Natural killer cell (primary cell): Measurements from ENCODE around the gene PIWIL4. TPM values are rescaled to one million over a fixed set of nuclear protein-coding genes. Genes with fewer than 3 reads are reported as not detected.

Experiments used
- ATAC-seq, 3 donors: fragments of 150-1000 bp in 2 of 3; fragments of 200-7000 bp in 1 of 3; cut with Tn5 transposase; 1 replicate in 1 of 3; 2 replicates in 2 of 3; pipeline ENCODE4 v1.10.0; 2021; ENCODE audit warnings: mild to moderate bottlenecking in 2 of 3, moderate library complexity in 2 of 3
- DNase-seq, 2 donors: peaks; one replicate each; pipeline versions ENCODE4 v3.0.0 to v3.0.0-alpha.2; 2013 to 2021; ENCODE audit warnings: mixed read lengths in 1 of 2
- H3K27ac ChIP-seq: one replicate; pipeline ENCODE4 v1.5.1; 2013; ENCODE audit warnings: mild to moderate bottlenecking, low read length
- H3K27me3 ChIP-seq: one replicate; pipeline ENCODE4 v1.6.1; 2013; ENCODE audit warnings: low read length; ENCODE audit not compliant: control insufficient read depth, insufficient read depth
- H3K36me3 ChIP-seq: one replicate; pipeline ENCODE4 v1.6.1; 2013; ENCODE audit warnings: low read length; ENCODE audit not compliant: control insufficient read depth, insufficient read depth
- H3K4me1 ChIP-seq: one replicate; pipeline ENCODE4 v1.6.1; 2013; ENCODE audit warnings: low read length; ENCODE audit not compliant: control insufficient read depth, insufficient read depth
- H3K4me3 ChIP-seq: one replicate; pipeline ENCODE4 v1.5.1; 2013; ENCODE audit warnings: low read length
- H3K9me3 ChIP-seq: one replicate; pipeline ENCODE4 v1.6.1; 2013; ENCODE audit warnings: low read length; ENCODE audit not compliant: control insufficient read depth, insufficient read depth
- H3K27ac Mint-ChIP-seq, 2 donors: one replicate each; pipeline ENCODE4 v1.8.0; 2022; ENCODE audit warnings: mild to moderate bottlenecking in 2 of 2, mixed read lengths in 2 of 2, moderate library complexity in 1 of 2
- H3K27me3 Mint-ChIP-seq, 2 donors: one replicate each; pipeline ENCODE4 v1.8.0; 2022; ENCODE audit warnings: low read depth in 2 of 2, mixed read lengths in 2 of 2
- H3K36me3 Mint-ChIP-seq: one replicate; pipeline ENCODE4 v1.8.0; 2022; ENCODE audit warnings: mixed read lengths
- H3K4me1 Mint-ChIP-seq, 2 donors: one replicate each; pipeline ENCODE4 v1.8.0; 2022; ENCODE audit warnings: mixed read lengths in 2 of 2
- H3K4me3 Mint-ChIP-seq: one replicate; pipeline ENCODE4 v1.8.0; 2022; ENCODE audit warnings: mild to moderate bottlenecking, moderate library complexity, mixed read lengths
- H3K9me3 Mint-ChIP-seq, 2 donors: one replicate each; pipeline ENCODE4 v1.8.0; 2022; ENCODE audit warnings: mixed read lengths in 2 of 2
- WGBS: methylation state at CpG from one replicate; pipeline ENCODE4 v1.1.7; 2013; ENCODE audit warnings: missing lambda C conversion rate; ENCODE audit not compliant: insufficient coverage; 5-methylcytosine and 5-hydroxymethylcytosine counted together
- intact Hi-C: fragments of 100-400 bp; cut with micrococcal nuclease; formaldehyde crosslinking; loops from one replicate; pipeline ENCODE4 v1.14.2; 2022
- total RNA-seq, 4 donors: library from RNA; stranded (reverse); fragments of 120-200 nt in 1 of 4; gene quantifications; one replicate each; pipeline versions ENCODE4 v1.2.3 to v1.2.4, GENCODE V29; 2013 to 2022
- TF ChIP-seq, protein P1 (sequence below): fragments of 200-600 bp; IDR thresholded peaks from one replicate; pipeline ENCODE4 v1.8.0; 2022; ENCODE audit warnings: antibody characterized with exemption

PIWIL4 gene
- total RNA-seq, 3 donors from 2014 or later (not counting 1 experiment from before 2014, with no cell fraction given) = 2.0 to 2.7 (median 2.2) TPM

DNA sequence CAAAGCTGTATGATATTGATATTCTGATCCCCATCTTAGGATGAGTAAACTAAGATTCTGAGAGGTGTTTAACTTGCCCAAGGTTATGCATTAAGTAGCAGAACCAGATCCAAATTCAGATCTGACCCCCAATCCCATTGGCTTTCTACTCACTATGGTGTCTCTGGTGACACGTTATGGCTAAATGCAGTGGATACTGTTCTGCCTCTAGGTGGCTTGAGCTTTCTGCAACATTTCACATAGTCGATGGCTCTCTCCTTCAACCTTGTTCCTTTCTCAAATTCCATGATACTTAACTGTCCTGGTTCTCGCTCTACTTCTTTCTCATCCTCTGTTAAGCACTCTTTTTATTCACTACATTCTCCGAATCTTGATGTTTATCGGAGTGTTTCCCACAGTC, 45.5 kb upstream of the PIWIL4 start:
- ATAC-seq = no peak
- H3K9me3 Mint-ChIP-seq = no peaks in the 10 kb centered on the region
- peak in 1 of 2 donors; percentile 16 for DNase-seq
- H3K4me3 Mint-ChIP-seq = no peak overlapping the region
- H3K27ac Mint-ChIP-seq = no peak overlapping the region
- Histone ChIP-seq H3K36me3 (no peaks in the 10 kb centered on the region), H3K27ac (no peak overlapping the region), H3K4me1 (no peaks in the 10 kb centered on the region), H3K27me3 (no peaks in the 10 kb centered on the region), H3K9me3 (no peaks in the 10 kb centered on the region), H3K4me3 (no peak overlapping the region)
- TF ChIP-seq, protein P1, sequence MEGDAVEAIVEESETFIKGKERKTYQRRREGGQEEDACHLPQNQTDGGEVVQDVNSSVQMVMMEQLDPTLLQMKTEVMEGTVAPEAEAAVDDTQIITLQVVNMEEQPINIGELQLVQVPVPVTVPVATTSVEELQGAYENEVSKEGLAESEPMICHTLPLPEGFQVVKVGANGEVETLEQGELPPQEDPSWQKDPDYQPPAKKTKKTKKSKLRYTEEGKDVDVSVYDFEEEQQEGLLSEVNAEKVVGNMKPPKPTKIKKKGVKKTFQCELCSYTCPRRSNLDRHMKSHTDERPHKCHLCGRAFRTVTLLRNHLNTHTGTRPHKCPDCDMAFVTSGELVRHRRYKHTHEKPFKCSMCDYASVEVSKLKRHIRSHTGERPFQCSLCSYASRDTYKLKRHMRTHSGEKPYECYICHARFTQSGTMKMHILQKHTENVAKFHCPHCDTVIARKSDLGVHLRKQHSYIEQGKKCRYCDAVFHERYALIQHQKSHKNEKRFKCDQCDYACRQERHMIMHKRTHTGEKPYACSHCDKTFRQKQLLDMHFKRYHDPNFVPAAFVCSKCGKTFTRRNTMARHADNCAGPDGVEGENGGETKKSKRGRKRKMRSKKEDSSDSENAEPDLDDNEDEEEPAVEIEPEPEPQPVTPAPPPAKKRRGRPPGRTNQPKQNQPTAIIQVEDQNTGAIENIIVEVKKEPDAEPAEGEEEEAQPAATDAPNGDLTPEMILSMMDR = no peak
- peaks cover 10 to 23% of the 10 kb centered on the region in 2 donors for H3K27me3 Mint-ChIP-seq
- WGBS = 65% methylated on average over 5 of the region's 5 CpGs
- H3K4me1 Mint-ChIP-seq = no peaks in the 10 kb centered on the region
- intact Hi-C loops = loop anchor here (5.0 kb wide), 1 partner anchor 1906 kb away; no protein-coding TSS in a partner anchor
- no peaks in the 10 kb centered on the region for H3K36me3 Mint-ChIP-seq

DNA sequence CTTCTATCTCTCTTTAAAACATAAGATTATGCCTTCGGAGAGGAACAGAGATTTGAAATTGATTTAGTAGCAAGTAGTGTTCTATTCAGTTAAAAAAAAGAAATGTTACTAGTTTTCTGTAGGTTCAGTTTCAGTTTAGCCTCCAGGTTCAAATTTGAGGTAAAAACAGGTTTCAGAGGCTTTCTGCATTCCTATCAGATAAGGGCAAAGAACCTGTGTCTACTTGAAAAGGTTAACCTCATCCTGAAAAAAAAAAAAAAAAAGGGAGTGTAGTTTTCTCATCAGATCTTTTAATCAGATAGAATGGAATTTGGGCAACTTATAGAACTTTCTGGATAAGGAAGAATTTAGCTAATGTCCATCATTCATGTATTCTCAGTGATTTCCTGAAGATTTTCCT, 42.8 kb upstream of the PIWIL4 start:
- Mint-ChIP-seq H3K4me1 (no peaks in the 10 kb centered on the region), H3K27me3 (peaks cover 19 to 49% of the 10 kb centered on the region in 2 donors), H3K27ac (no peak overlapping the region), H3K36me3 (no peaks in the 10 kb centered on the region), H3K4me3 (no peak overlapping the region), H3K9me3 (no peaks in the 10 kb centered on the region)
- Histone ChIP-seq H3K9me3 (no peaks in the 10 kb centered on the region), H3K4me3 (no peak overlapping the region), H3K27me3 (no peaks in the 10 kb centered on the region), H3K27ac (no peak overlapping the region), H3K4me1 (no peaks in the 10 kb centered on the region), H3K36me3 (no peaks in the 10 kb centered on the region)
- ATAC-seq (no peak), DNase-seq (no peak)
- TF ChIP-seq, protein P1 = no peak
- 100% methylated on average over 1 of the region's 1 CpG for WGBS
- intact Hi-C loops = loop anchor here (5.0 kb wide), 1 partner anchor 1903 kb away; no protein-coding TSS in a partner anchor

DNA sequence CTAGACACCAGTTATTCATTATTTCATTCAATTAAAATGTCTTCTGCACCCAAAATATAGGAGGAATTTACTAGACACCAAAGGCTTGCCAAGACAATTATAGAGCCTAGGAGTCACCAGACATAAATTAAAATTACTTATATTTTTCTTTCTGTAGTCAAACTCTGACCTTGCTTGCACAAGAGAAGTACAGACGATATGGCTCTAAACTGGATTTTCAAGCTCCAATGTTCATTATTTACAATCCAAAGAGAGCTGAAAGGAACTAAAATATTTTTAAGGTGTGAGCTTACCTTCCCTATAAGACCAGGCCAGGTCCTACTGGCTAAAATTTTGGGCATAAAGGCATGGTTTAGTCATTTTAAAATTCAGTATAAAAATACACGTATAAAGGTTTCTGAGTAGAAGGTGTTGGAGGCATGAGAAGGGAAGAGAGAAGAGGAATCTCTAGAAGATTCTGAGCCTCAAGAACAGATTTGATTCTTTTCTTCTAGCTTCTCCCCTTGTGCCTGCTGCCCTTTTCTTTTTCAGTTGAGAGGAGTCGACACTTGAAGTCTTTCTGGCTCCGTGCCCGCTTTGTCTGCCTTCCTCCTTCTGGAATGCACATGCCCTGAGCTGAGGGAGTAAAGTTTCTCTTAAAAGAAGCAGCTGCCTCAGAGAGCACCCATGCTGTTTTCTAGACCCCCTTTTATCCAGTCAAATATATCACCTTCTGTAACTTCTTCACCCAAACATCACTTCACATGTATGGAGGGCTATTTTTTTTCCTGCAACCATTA, 41.4 kb upstream of the PIWIL4 start:
- Histone ChIP-seq H3K4me1 (no peaks in the 10 kb centered on the region), H3K27ac (no peak overlapping the region), H3K4me3 (no peak overlapping the region), H3K9me3 (no peaks in the 10 kb centered on the region), H3K36me3 (no peaks in the 10 kb centered on the region), H3K27me3 (no peaks in the 10 kb centered on the region)
- Mint-ChIP-seq H3K27me3 (peaks cover 21 to 58% of the 10 kb centered on the region in 2 donors), H3K4me1 (no peaks in the 10 kb centered on the region), H3K9me3 (no peaks in the 10 kb centered on the region), H3K27ac (no peak overlapping the region), H3K36me3 (no peaks in the 10 kb centered on the region), H3K4me3 (no peak overlapping the region)
- ATAC-seq (no peak), DNase-seq (no peak)
- intact Hi-C loops = no loop called here
- WGBS = 47% methylated on average over 5 of the region's 5 CpGs
- TF ChIP-seq, protein P1 = no peak
